Esophagus (tissue), 2 donors: ENCODE results near the gene FHL2. TPM values are rescaled to one million over a fixed set of nuclear protein-coding genes. Genes with fewer than 3 reads are reported as not detected.

Experiments
- polyA plus RNA-seq, 2 donors: library from polyadenylated mRNA; stranded (reverse); fragments of 200-250 nt; gene quantifications; one replicate each; pipeline ENCODE4 v1.2.3, GENCODE V29; 2013
- donor health status: healthy with polysubstance abuse.
- donor health status: Bipolar disorder and iron deficiency.

The FHL2 gene
- polyA plus RNA-seq, 2 donors, result 17.6 to 55.5 TPM

Other genes starting within 250 kb of the FHL2 start
- gene GPR45, start 157.3 kb downstream of the FHL2 start, polyA plus RNA-seq, result not detected
- 1 to 10 TPM; 2.3 to 5.3 TPM for gene TGFBRAP1, start 69.3 kb downstream of the FHL2 start, polyA plus RNA-seq
- 1 to 10 TPM; 6.6 to 8.7 TPM for gene C2orf49, start 61.5 kb downstream of the FHL2 start, polyA plus RNA-seq